AG04449 (cell line): ENCODE measurements around the gene THAP3.

Source experiments
- CTCF ChIA-PET: fragments of 350-600 bp; formaldehyde crosslinking; extraction: SDS; loops from one replicate; lab custom pipeline; 2021; ENCODE audit warnings: antibody characterized with exemption; lab: Yijun Ruan, JAX
- POLR2A ChIA-PET: fragments of 400-600, 350-600 bp; formaldehyde crosslinking; extraction: SDS; loops from one replicate; lab custom pipeline; 2020; ENCODE audit warnings: antibody characterized with exemption, inconsistent platforms; lab: Yijun Ruan, JAX
- DNase-seq: peaks from one replicate; pipeline ENCODE4 v3.0.0-alpha.2; 2010; ENCODE audit warnings: low read depth, low spot score
- H3K4me3 ChIP-seq: 2 replicates; pipeline ENCODE4 v1.5.1; 2011; ENCODE audit warnings: low read depth, mild to moderate bottlenecking, control low read depth, low read length
- CTCF ChIP-seq: IDR thresholded peaks from one replicate; pipeline ENCODE4 v1.5.1; 2011; ENCODE audit warnings: mild to moderate bottlenecking, moderate library complexity, low read length, control low read depth, inconsistent platforms; ENCODE audit not compliant: insufficient read depth; ENCODE audit errors: missing control alignments

Gene THAP3

GRCh38 chr1:6585841-6586240 lies 38.8 kb upstream of the THAP3 start:
- POLR2A ChIA-PET = interaction anchor here (0.9 kb wide), 1 partner anchor 15 kb away, joined by 3 read pairs; no protein-coding TSS in a partner anchor
- no peak for DNase-seq
- CTCF ChIA-PET = interaction anchor here (2.5 kb wide), 1 partner anchor 15 kb away, joined by 7 read pairs; no protein-coding TSS in a partner anchor
- H3K4me3 ChIP-seq = no peak overlapping the region
- no peak for TF ChIP-seq CTCF

- ChIA-PET POLR2A (no interaction called here), CTCF (interaction anchor here (0.7 kb wide), 1 partner anchor 100 kb away, joined by 4 read pairs; no protein-coding TSS in a partner anchor)
- no peak overlapping the region for H3K4me3 ChIP-seq
- DNase-seq = no peak
- no peak for TF ChIP-seq CTCF
Measured at GRCh38 chr1:6586404-6586816, 38.3 kb upstream of the THAP3 start.

GRCh38 chr1:6587261-6588005 lies 37.2 kb upstream of the THAP3 start:
- ChIA-PET POLR2A (no interaction called here), CTCF (interaction anchor here (0.7 kb wide), 1 partner anchor 101 kb away, joined by 4 read pairs; no protein-coding TSS in a partner anchor)
- no peak for TF ChIP-seq CTCF
- H3K4me3 ChIP-seq = no peak overlapping the region
- DNase-seq = no peak

GRCh38 chr1:6588128-6588892 lies 36.4 kb upstream of the THAP3 start:
- DNase-seq = no peak
- CTCF ChIA-PET = interaction anchor here (0.9 to 1.4 kb wide), 3 partner anchors 12 to 58 kb away, joined by 3 to 5 read pairs (median 3); partner anchors contain the start of gene NOL9
- TF ChIP-seq CTCF = no peak
- no peak overlapping the region for H3K4me3 ChIP-seq
- POLR2A ChIA-PET = no interaction called here

- DNase-seq = no peak
- no peak overlapping the region for H3K4me3 ChIP-seq
- ChIA-PET POLR2A (interaction anchor here (1.0 to 1.2 kb wide), 2 partner anchors 9 to 13 kb away, joined by 4 to 6 read pairs; partner anchors contain the start of gene KLHL21), CTCF (interaction anchor here (0.9 to 1.4 kb wide), 4 partner anchors 11 to 58 kb away, joined by 3 to 5 read pairs (median 3); partner anchors contain the start of gene NOL9)
- no peak for TF ChIP-seq CTCF
Measured at GRCh38 chr1:6588893-6589520, 35.7 kb upstream of the THAP3 start.
